NCI-H1417 treated with DMSO at 0.1 percent for 48 hours (cell line): ENCODE results near the gene RIN3.

Experiments
- DNase-seq: peaks from one replicate; lab custom pipeline; 2025; lab: John Stamatoyannopoulos, UW

The RIN3 gene

DNA sequence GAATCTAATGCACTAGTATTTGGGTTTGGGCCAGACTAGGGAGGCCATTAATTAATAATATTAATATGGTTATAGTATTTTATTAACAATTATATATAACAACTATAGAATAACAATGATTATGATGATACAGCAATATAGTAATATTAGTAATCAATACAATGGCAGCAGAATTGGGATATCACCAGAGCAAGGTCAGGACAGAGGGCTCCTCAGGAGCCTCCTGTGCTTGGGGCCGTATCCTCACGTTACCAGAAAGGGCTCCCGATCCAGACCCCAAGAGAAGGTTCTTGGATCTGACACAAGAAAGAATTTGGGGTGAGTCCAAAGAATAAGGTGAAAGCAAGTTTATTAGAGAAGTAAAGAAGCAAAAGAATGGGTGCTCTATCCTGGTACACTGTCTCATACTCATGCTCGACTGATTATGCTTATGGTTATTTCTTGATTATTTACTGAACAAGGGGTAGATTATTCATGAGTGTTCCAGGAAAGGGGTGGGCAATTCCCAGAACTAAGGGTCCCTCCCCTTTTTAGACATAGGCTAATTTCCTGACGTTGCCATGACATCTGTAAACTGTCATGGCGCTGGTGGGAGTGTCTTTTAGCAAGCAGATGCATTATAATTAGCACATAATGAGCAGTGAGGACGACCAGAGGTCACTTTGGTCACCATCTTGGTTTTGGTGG is 61.6 kb downstream of the RIN3 start:
- DNase-seq, result no peak

- DNase-seq, result no peak
These were observed 62.2 kb downstream of the RIN3 start for GRCh38 chr14:92575748-92576303.

DNA sequence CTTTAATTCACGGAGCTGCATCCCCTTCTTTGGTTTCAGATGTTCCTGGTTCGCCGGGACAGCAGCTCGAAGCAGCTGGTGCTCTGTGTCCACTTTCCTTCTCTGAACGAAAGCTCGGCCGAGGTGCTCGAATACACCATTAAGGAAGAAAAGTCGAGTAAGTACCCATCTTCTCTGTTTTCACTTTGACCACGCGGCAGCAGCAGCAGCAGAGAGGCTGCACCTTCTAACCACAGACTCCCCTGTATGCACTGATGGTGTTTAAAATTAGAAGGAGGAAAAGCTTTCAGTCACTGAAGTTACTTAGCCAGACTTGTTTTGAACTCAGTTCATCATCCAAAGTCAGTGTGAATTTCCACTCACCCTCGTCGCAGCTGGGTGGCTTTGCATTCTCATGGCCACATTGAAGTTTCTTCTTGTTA is 63.8 kb downstream of the RIN3 start:
- no peak for DNase-seq

DNA sequence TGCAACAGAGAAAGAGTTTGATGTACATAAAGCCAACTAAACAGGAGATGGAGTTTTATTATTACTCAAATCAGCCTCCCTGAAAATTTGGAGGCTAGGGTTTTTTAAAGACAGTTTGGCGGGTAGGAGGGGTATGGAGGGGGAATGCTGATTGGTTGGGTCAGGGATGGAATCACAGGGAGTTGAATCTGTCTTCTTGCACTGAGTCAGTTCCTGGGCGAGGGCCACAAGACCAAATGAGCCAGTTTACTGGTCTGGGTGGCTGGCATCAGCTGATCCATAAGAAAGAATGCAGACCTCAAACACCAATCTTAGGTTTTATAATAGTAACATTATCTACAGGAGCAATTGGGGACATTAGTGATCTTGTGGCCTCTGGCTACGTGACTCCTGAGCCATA is 64.9 kb downstream of the RIN3 start:
- DNase-seq, result no peak

GRCh38 chr14:92579244-92579936 is 65.8 kb downstream of the RIN3 start:
- no peak for DNase-seq

DNA sequence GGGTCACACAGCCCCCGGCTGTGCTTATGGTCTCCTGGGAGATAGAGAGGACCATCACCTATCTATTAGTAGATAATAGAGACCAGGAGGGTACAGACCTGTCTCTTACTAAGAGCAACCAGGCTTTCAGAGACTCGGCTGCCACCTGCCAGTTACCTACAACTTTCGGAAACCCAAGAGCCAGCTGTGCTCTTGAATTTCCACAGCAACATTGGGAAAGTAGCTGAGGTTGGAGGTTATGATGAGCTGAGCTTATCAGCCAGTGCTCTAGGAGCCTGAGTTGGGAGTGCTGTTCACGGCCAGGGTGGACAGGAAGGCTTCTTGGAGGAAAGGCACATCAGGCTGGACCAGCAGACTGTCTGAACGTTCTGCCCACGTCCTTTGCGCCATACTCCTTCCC is 67.6 kb downstream of the RIN3 start:
- DNase-seq, result no peak

GRCh38 chr14:92581966-92582566 is 68.5 kb downstream of the RIN3 start:
- DNase-seq, result no peak

GRCh38 chr14:92582706-92583452 is 69.3 kb downstream of the RIN3 start:
- no peak for DNase-seq

DNA sequence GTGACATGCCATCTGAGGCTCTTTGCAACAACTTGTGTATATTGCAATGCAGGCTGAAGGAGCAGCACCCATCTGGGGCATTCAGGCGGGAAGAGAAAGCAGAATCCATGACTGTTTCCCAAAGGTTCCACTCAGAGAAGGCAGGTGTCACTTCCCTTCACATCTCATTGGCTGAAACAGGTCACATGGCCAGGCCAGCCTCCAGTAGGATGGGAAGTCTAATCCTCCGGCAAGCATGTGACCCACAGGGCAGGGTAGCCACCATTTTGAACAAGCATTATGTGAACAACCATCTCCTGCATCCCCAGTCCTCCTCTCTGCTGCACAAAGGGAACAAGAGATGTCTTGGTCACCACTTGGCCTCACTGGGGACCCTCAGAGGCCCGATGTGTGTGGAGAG is 70.6 kb downstream of the RIN3 start:
- no peak for DNase-seq

GRCh38 chr14:92584816-92585215 is 71.2 kb downstream of the RIN3 start:
- no peak for DNase-seq

DNA sequence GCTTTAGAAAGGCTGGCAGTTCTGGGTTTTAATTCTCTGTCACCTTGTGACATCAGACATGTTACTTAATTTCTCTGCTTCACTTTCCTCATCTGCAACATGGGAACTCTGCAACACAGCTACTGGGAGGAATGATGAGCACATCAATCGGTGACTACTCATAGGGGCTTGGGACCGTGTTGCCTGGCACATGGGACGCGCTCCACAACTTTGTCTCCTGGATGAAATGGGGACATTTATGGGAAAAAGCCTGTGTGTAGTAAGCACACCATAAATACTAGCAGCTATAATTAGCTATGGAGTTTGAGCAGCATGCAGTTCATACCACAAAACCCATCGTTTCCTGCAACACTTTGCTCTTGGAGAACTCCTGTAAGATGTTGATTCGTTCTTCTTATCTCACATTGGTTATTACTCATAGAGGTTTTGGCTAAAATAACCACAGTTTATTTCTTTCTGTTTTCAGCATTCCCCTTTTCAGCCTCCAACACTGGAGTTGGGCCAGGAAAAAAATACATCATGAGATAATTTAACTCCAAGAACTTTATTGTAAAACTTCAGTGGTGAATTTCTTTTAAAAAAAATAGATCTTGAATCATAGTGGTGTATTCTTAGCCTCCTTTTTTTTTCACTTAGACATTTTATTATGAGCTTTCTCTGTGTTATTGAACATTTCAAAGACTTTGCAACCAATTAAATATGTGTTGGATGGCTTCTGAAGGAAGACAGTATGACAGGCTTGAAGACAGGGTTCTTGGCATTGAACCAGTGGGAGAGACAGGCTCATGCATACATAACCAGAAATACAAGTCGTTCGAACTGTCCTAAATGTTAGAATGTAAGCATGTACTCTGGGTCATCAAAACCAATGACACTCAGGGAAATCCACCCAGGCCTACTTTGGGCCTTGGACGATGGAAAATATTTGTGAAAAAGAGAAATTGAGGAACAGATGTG is 72.7 kb downstream of the RIN3 start:
- no peak for DNase-seq

GRCh38 chr14:92586963-92587699 is 73.5 kb downstream of the RIN3 start:
- no peak for DNase-seq

- no peak for DNase-seq
These were observed 74.1 kb downstream of the RIN3 start for GRCh38 chr14:92587700-92588085.

DNA sequence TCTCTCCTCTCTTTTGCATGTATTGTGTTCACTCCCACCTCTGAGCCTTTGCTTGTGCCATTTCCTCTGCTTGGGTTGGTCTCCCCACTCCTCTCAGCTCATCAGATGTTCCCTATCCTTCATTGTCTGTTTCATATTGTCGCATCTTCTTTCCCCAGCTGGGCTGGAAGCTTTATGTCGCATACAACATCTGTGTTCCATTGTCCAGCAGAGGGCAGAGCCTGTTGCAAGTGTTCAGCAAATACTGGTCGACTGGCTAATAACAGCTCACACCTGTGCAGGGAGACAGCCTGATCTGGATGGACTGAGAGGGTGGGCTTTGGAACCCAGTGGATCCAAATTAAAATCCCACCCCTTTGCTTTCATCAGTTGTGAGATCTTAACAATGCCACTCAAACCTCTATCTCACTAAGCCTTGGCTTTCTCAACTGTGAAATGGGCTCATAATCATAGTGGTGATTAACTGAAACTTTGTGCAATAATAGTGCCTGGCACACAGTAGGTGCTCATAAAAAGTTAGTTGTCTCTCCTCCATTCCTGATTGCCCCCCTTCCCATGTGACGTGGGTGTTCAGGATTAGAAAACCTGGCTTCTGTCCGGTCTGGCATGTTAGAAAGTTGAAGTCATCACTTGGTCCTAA is 75.8 kb downstream of the RIN3 start:
- no peak for DNase-seq

GRCh38 chr14:92590176-92590575 is 76.6 kb downstream of the RIN3 start:
- no peak for DNase-seq

DNA sequence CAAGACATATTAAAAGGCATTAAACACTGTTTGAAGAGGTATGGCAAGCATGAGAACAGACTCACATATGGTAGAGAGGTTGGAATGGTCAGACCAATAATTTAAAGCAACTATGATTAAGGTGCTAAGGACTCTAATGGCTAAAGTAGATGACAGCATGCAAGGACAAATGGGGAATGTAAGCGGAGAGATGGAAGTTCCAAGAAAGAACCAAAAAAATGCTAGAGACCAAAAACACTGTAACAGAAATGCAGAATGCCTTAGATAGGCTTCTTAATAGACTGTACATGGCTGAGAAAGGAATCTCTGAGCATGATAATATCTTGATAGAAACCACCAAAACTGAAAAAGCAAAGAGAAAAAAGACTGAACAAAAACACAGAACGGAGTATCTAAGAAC is 77.4 kb downstream of the RIN3 start:
- DNase-seq, result no peak

GRCh38 chr14:92591346-92591745 is 77.8 kb downstream of the RIN3 start:
- no peak for DNase-seq

- DNase-seq, result no peak
These were observed 81.7 kb downstream of the RIN3 start for GRCh38 chr14:92595267-92595666.

- no peak for DNase-seq
These were observed 82.8 kb downstream of the RIN3 start for GRCh38 chr14:92596331-92596907.
